CD4-positive, alpha-beta T cell (primary cell): Measurements from ENCODE around the gene ASTN2. TPM values are rescaled to one million over a fixed set of nuclear protein-coding genes. Genes with fewer than 3 reads are reported as not detected.

Experiments
- ATAC-seq: fragments of 200-7000 bp; cut with Tn5 transposase; one replicate; pipeline ENCODE4 v1.10.0; 2022; ENCODE audit warnings: mild to moderate bottlenecking; ENCODE audit not compliant: poor library complexity
- CTCF ChIA-PET: fragments of 350-600 bp; sonication (Branson Sonifier 250); formaldehyde crosslinking; loops from one replicate; lab custom pipeline; 2021; ENCODE audit warnings: antibody characterized with exemption, inconsistent platforms; lab: Charles Lee
- POLR2A ChIA-PET: fragments of 350-600 bp; sonication (Branson Sonifier 250); formaldehyde crosslinking; loops from one replicate; lab custom pipeline; 2021; ENCODE audit warnings: antibody characterized with exemption, inconsistent platforms; lab: Charles Lee
- DNase-seq, 14 experiments: peaks; one replicate each; pipeline ENCODE4 v3.0.0-alpha.2; 2013 to 2020; ENCODE audit warnings: mixed read lengths in 2 of 14
- H3K27ac ChIP-seq, 2 donors: one replicate each; pipeline versions ENCODE4 v1.5.1 to v1.7.0; 2013; ENCODE audit warnings: low read length in 2 of 2, low read depth in 1 of 2, mild to moderate bottlenecking in 1 of 2
- H3K27me3 ChIP-seq, 2 experiments: 1 replicate in 1 of 2; 2 replicates in 1 of 2; pipeline versions ENCODE4 v1.6.1 to v1.7.0; 2013; ENCODE audit warnings: low read length in 2 of 2, control low read depth in 1 of 2, mild to moderate bottlenecking in 1 of 2, moderate library complexity in 1 of 2; ENCODE audit not compliant: insufficient read depth in 2 of 2, control insufficient read depth in 1 of 2
- H3K36me3 ChIP-seq: one replicate; pipeline ENCODE4 v1.6.1; 2013; ENCODE audit warnings: low read length, control low read depth; ENCODE audit not compliant: insufficient read depth
- H3K4me1 ChIP-seq: one replicate; pipeline ENCODE4 v1.6.1; 2013; ENCODE audit warnings: low read length, control low read depth; ENCODE audit not compliant: insufficient read depth
- H3K4me3 ChIP-seq: one replicate; pipeline ENCODE4 v1.5.1; 2013; ENCODE audit warnings: mild to moderate bottlenecking, low read length, moderate library complexity
- H3K9me3 ChIP-seq, 2 experiments: 1 replicate in 1 of 2; 2 replicates in 1 of 2; pipeline versions ENCODE4 v1.6.1 to v1.7.0; 2013; ENCODE audit warnings: low read length in 2 of 2, mild to moderate bottlenecking in 2 of 2, control low read depth in 1 of 2, moderate library complexity in 1 of 2; ENCODE audit not compliant: control insufficient read depth in 1 of 2, insufficient read depth in 1 of 2
- H3K27ac Mint-ChIP-seq: one replicate; pipeline ENCODE4 v1.8.0; 2020; ENCODE audit warnings: mixed read lengths
- H3K27me3 Mint-ChIP-seq: one replicate; pipeline ENCODE4 v1.8.0; 2021; ENCODE audit warnings: mixed read lengths
- H3K36me3 Mint-ChIP-seq: one replicate; pipeline ENCODE4 v1.8.0; 2021; ENCODE audit warnings: low read depth, mixed read lengths
- H3K4me1 Mint-ChIP-seq: one replicate; pipeline ENCODE4 v1.8.0; 2021; ENCODE audit warnings: low read depth, mixed read lengths
- H3K4me3 Mint-ChIP-seq: one replicate; pipeline ENCODE4 v1.8.0; 2020; ENCODE audit warnings: mild to moderate bottlenecking, mixed read lengths
- H3K9me3 Mint-ChIP-seq: one replicate; pipeline ENCODE4 v1.8.0; 2020; ENCODE audit warnings: mixed read lengths
- CTCF ChIP-seq: fragments of 200-600 bp; IDR thresholded peaks from one replicate; pipeline ENCODE4 v1.8.0; 2022; ENCODE audit warnings: antibody characterized with exemption, mild to moderate bottlenecking
- intact Hi-C, 2 experiments: fragments of 100-400 bp; cut with DNase I in 1 of 2; cut with micrococcal nuclease in 1 of 2; formaldehyde crosslinking; loops; one replicate each; pipeline versions ENCODE4 v1.15.1 to v1.9.0; 2023 to 2025; cut with DNase I, micrococcal nuclease
- total RNA-seq, 174 experiments: library from RNA in 2 of 174; stranded (reverse) in 2 of 174; gene quantifications; one replicate each; pipeline ENCODE4 v1.2.3 and lab custom pipeline; 2021 to 2026

The ASTN2 gene
- total RNA-seq, 2 experiments from 2014 or later = 2.3 to 2.4 TPM

DNA sequence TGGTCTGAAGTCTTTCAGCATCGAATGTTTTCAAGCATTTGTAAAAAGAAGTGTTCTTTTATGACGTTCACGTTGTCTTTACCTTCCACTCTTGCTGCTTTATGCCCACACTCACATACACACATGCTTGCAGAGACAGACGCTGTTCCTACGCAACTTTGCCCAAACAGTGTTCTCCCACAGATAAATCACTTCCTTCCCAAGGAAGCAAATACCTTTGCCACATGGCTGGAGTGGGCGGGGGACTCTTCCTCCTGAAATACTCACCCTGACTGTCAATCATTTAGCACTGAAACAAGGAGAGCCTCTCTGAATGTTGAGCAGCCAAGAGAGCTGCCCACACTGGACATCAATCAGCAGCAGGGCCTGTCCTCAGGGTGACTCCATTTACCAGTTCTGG is 22.4 kb upstream of the ASTN2 start:
- ChIA-PET CTCF (no interaction called here), POLR2A (interaction anchor here (0.7 kb wide), 1 partner anchor 887 kb away, joined by 3 read pairs; no protein-coding TSS in a partner anchor)
- TF ChIP-seq CTCF = no peak
- Mint-ChIP-seq H3K4me1 (no peaks in the 10 kb centered on the region), H3K36me3 (no peaks in the 10 kb centered on the region), H3K27me3 (no peaks in the 10 kb centered on the region), H3K27ac (no peak overlapping the region), H3K4me3 (no peak overlapping the region), H3K9me3 (peaks cover 11% of the 10 kb centered on the region)
- intact Hi-C loops = no loop called here
- ATAC-seq (no peak), DNase-seq (no peak)
- Histone ChIP-seq H3K4me3 (no peak overlapping the region), H3K27me3 (no peaks in the 10 kb centered on the region), H3K27ac (no peak overlapping the region), H3K4me1 (no peaks in the 10 kb centered on the region), H3K9me3 (no peaks in the 10 kb centered on the region), H3K36me3 (no peaks in the 10 kb centered on the region)

GRCh38 chr9:117435630-117436261 is 20.9 kb upstream of the ASTN2 start:
- H3K4me1 ChIP-seq = no peaks in the 10 kb centered on the region
- intact Hi-C loops = no loop called here
- ATAC-seq (no peak), DNase-seq (no peak)
- Mint-ChIP-seq H3K4me1 (no peaks in the 10 kb centered on the region), H3K4me3 (no peak overlapping the region), H3K27me3 (peaks cover 4% of the 10 kb centered on the region), H3K27ac (no peak overlapping the region), H3K9me3 (peaks cover 7% of the 10 kb centered on the region), H3K36me3 (no peaks in the 10 kb centered on the region)
- H3K4me3 ChIP-seq = no peak overlapping the region
- H3K9me3 ChIP-seq = no peaks in the 10 kb centered on the region
- no peaks in the 10 kb centered on the region for H3K27me3 ChIP-seq
- TF ChIP-seq CTCF = no peak
- CTCF ChIA-PET = no interaction called here
- H3K36me3 ChIP-seq = no peaks in the 10 kb centered on the region
- no peak overlapping the region for H3K27ac ChIP-seq
- POLR2A ChIA-PET = no interaction called here

- no peaks in the 10 kb centered on the region for H3K36me3 ChIP-seq
- no peak overlapping the region for H3K4me3 ChIP-seq
- no peaks in the 10 kb centered on the region for H3K36me3 Mint-ChIP-seq
- no peak overlapping the region for H3K27ac ChIP-seq
- peaks cover 8% of the 10 kb centered on the region for H3K27me3 Mint-ChIP-seq
- peaks cover 5% of the 10 kb centered on the region for H3K9me3 Mint-ChIP-seq
- no peaks in the 10 kb centered on the region for H3K4me1 ChIP-seq
- intact Hi-C loops = no loop called here
- no peak overlapping the region for H3K4me3 Mint-ChIP-seq
- ATAC-seq (no peak), DNase-seq (no peak)
- ChIA-PET POLR2A (no interaction called here), CTCF (no interaction called here)
- no peak overlapping the region for H3K27ac Mint-ChIP-seq
- TF ChIP-seq CTCF = no peak
- H3K27me3 ChIP-seq = no peaks in the 10 kb centered on the region
- no peaks in the 10 kb centered on the region for H3K9me3 ChIP-seq
- H3K4me1 Mint-ChIP-seq = no peaks in the 10 kb centered on the region
Observed at GRCh38 chr9:117434566-117434965, 19.7 kb upstream of the ASTN2 start.
